ENCODE measurements around the gene ATP9B.

- TF ChIP-seq CTCF (IDR thresholded peaks at IDR 0.05): no peak
- TF ChIP-seq POLR2A (IDR thresholded peaks at IDR 0.05): no peak
These were observed 299.5 kb downstream of the ATP9B start for GRCh38 chr18:79368681-79369080.

Data from right lobe of liver (tissue), 4 donors.